Fibroblast of skin of right biceps (primary cell): ENCODE results near the gene MCC.

Source experiments
- DNase-seq: peaks from one replicate; pipeline ENCODE4 v3.0.0-alpha.2; 2013

Gene MCC

GRCh38 chr5:113002423-113002822 is 485.8 kb downstream of the MCC start:
- DNase-seq, result no peak

DNA sequence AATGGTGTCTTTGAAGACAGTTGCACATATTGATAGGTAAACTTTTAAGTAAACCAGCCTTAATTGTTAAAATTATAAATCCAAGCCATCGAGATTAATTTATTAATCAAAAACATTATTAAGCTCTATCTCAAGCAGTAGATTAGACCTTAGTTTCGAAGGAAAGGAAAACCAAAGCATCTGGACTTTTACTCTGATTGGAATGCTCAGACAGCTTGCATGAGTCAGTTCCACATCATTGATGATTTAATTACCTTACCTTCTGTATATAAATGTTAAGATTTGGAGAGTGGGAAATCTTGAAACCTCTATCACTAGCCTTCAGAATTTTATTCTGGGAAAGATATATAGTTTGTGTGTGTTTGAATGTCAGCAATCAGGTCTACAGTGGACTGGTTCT is 487.8 kb downstream of the MCC start:
- no peak for DNase-seq

- no peak for DNase-seq
Measured at GRCh38 chr5:112998296-112998695, 490.0 kb downstream of the MCC start.

DNA sequence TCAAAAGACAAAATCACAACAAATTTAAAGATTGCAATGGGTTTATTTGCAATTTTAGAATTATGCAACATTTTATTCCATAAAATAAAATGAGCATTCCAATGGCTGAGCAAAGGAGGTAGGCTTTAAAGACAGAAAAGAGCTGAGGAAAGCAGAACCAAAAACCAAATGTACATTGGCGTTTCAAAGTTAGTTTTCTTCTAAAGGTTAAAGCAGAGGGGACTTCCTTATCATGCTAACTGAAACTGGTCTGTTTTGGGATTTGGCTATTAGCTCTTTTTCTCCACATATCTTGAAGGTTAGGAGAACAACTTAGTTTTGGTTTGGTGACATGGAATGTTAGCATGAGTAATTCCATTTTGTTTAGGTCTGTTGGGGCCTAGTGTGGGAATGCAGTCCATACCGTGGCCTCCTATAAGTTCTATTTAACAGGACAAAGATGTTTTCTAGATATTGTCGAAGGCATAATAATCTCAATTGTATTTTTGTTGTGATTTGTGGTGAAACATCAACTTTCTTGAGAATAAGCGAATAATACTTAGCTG is 491.4 kb downstream of the MCC start:
- peak; percentile 47 for DNase-seq

GRCh38 chr5:112995764-112996618 is 492.3 kb downstream of the MCC start:
- peak; percentile 66 for DNase-seq

DNA sequence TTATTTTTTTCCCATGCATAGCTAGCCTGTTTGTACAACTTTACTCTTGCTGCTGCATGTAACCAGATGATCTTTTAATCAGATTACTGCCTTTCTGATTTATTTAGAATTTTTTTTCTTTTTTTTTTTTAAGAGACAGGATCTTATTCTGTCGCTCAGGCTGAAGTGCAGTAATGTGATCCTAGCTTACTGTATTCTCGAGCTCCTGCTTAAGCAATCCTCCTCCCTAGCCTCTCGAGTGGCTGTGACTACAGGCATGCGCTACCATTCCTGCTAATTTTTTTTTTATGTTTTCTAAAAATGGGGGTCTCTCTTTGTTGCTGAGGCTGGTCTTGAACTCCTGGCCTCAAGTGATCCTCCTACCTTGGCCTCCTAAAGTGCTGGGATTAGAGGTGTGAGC is 502.0 kb downstream of the MCC start:
- no peak for DNase-seq

- peak; percentile 48 for DNase-seq
Measured at GRCh38 chr5:112983363-112983762, 504.9 kb downstream of the MCC start.

GRCh38 chr5:112979723-112980122 is 508.5 kb downstream of the MCC start:
- no peak for DNase-seq

DNA sequence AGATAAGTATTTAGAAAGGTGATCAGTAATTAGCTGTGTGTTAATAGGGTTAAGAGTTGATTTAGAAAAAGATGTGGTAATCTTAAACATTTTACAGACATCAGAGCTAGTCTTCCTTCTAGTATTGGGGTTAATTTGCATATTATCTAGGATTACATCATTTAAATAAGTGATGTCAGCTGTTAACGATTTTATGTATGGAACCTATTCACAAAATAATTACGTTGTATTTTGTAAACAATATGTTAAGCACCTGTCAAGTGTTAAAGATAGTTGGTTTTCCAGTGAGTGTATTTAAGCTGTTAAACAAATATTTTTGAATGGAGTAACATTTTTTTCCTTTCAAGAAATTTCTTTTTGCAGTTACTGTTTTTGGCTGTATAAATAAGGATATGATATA is 509.4 kb downstream of the MCC start:
- no peak for DNase-seq

DNA sequence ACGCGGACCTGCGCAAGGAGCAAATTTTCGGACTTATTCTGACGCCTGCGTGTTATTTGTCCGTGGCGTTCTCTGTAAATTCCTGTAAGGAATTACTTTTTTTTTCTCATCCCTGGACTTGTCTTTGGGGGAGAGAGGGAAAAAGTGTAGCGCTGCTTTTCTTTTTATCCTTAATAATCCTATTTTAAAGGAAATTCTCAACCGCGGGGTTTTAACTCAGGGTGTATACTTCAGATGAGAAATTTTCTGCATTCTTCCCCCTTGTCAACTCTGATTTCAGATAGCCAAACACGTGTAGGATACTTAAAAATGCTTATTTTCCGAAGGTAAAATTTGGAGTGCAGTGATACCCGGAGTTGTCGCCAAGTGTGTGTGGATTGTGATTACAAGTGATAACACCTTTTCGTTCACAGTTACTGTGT is 510.8 kb downstream of the MCC start:
- DNase-seq, result no peak

DNA sequence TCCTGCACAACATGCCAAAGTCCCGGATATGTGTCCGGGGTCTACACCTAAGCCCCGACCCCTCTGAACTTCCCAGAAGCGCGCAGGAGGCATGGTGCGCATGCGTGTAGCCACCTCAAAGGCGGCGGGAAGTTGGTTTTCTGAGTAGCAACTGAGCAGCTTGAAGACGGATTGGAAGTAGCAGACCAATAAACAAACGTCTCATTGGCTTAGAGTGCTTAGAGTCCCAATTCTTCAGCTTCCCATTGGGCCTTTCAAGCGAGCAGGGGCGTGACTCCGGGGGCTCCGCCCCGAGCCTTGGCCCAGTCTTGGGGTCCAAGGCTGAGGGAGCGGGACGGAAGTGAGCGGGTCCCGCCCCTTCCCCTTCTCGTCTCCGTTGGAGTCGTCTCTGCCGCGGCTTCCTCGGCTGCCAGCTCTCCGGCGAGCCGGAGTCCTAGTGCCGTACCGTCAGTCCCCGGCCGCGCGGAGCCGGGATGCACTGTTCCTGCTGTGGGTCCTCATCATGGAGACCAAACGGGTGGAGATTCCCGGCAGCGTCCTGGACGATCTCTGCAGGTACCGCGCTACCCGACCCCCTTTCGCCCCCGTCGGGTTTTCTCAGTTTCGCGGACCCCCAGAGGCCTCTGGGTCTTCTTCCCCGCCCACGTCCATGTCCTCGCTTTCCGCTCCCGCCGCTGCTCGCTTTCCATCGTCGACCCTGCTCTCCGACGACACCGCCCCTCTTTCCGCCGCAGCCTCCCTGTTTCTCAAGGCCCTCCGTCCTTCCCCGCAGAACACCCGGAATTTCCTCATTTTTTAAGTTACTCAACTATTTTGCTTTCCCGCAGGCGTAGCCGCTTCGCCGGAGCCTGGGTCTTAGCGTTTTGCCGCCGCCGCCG is 511.6 kb downstream of the MCC start, which contains the start of gene DCP2:
DCP2 (plus strand) TSS at position 367 of the 878 bp plus-strand sequence; CDS start at position 503, 136 bp downstream.
- DNase-seq, result peak; percentile 99

DNA sequence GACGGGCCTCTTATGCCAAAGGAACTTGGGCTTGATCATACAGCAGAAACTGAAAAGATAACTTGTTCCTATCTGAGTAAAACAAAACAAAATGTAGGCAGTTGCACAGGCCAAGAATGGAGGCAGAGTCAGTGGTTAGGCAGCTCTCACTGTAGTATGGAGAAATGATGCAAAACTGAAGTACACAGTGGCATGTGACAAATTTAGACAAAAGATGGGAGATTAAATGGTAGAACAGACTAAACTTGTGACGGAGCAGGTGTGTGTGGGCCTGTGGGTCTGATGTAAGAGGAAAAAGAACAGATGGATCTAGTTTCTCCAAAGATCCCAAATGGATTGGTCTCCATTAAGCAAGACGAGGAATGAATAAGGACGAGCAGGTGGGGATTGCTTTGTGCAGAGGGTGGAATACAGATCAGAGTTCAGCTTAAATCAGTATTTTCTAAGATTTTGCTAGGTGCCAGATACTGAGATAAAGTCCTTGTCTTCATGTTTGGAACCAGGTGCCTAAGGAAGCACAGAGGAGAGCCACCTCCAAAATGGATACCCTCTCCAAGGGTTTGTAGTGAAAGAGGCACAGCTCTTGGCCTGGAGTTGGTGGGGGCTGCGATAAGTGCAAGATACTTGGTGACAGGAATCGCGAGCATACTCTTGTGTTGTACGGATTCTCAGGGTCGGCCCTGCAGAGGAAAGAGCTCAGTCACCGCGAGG is 512.4 kb downstream of the MCC start:
- DNase-seq, result no peak

DNA sequence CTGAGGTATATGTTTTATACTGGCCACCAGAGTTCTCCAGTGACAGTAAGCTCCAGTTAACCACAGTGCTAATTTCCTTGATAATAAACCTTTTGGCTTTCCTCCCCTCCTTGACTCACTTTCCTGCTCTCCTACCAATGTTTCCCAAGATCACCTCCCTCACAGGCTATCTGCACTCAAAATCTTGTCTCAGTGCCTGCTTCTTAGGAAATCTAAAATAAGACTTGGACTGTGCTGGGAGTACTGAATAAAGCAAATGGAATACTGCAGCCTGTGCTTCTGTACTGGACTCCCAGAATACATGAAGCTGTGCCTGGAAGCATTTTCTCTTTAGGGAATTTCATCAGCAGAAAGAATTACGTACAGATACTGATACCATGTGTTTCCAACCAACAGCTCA is 513.4 kb downstream of the MCC start:
- DNase-seq, result no peak

- no peak for DNase-seq
Measured at GRCh38 chr5:112973904-112974303, 514.3 kb downstream of the MCC start.

GRCh38 chr5:112973036-112973435 is 515.2 kb downstream of the MCC start:
- DNase-seq, result no peak
